ENCODE measurements around the gene CLDND1. TPM values are rescaled to one million over a fixed set of nuclear protein-coding genes. Genes with fewer than 3 reads are reported as not detected.
"Not testable (repeated sequence)": the region's sequence is repeated elsewhere in the genome, so short reads cannot be mapped to it uniquely, and the experiment has no call there.

CLDND1 gene
- total RNA-seq: 100 to 1,000 TPM; 284 to 361 TPM

- H3K27ac Mint-ChIP-seq: peak within 1 kb of the TSS; percentile 95
- no peaks in the 10 kb centered on the region for H3K27me3 Mint-ChIP-seq (ENCODE audit: low read depth)
- H3K4me3 Mint-ChIP-seq: peak within 1 kb of the TSS; percentile 90 to 92
- ATAC-seq (replicated peaks in 1 of 2) (peak; percentile 93 to 95), DNase-seq (peak; percentile 95 to 97)
- H3K9me3 Mint-ChIP-seq: peaks cover 0 to 2% of the 10 kb centered on the region in 2 donors
- peaks cover 32 to 55% of the 10 kb centered on the region in 2 donors for H3K36me3 Mint-ChIP-seq (ENCODE audit: insufficient read depth in 2 of 2)
- H3K4me1 Mint-ChIP-seq (ENCODE audit: low read depth): peaks cover 81% of the 10 kb centered on the region
Observed at GRCh38 chr3:98522544-98523281, at the start of gene CLDND1. Gene CLDND1 (minus strand): TSS chr3:98522902. CDS start chr3:98521424, 1,478 bp downstream.

DNA sequence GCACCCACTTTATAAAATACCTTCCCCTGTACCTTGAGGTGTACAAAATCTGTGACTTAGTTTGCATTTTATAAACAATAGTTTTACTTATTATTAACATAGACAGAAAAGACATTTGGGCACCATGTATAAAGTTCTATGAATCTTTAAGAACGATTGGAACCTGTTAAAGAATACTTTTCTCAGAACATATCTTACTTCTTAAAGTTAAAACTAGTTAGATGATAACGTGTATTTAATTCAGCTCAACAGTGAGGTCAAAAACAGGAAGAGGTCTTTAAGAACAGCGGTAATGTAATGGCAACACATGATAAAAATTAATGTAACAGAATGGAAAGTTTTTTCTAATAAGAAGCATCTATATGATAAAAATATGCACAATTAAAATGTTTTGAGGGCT is 45.7 kb upstream of the CLDND1 start:
- H3K27ac Mint-ChIP-seq: peak overlapping the region; percentile 86

GRCh38 chr3:98567666-98568270 is 45.1 kb upstream of the CLDND1 start:
- Mint-ChIP-seq H3K27me3 (ENCODE audit: low read depth) (no peaks in the 10 kb centered on the region), H3K27ac (peak overlapping the region; percentile 86), H3K4me1 (ENCODE audit: low read depth) (peaks cover 75% of the 10 kb centered on the region), H3K9me3 (peaks cover 0 to 6% of the 10 kb centered on the region in 2 donors), H3K36me3 (ENCODE audit: insufficient read depth in 2 of 2) (peaks cover 3 to 7% of the 10 kb centered on the region in 2 donors), H3K4me3 (peak overlapping the region; percentile 9 to 63)
- ATAC-seq (replicated peaks in 1 of 2) (peak; percentile 61 to 63), DNase-seq (peak; percentile 46 to 47)

More for the DNA sequence above, 45.7 kb upstream of the CLDND1 start:
- Mint-ChIP-seq H3K9me3 (peaks cover 0 to 6% of the 10 kb centered on the region in 2 donors), H3K4me3 (peak overlapping the region; percentile 9 to 63), H3K36me3 (ENCODE audit: insufficient read depth in 2 of 2) (peaks cover 3 to 7% of the 10 kb centered on the region in 2 donors), H3K4me1 (ENCODE audit: low read depth) (peaks cover 75% of the 10 kb centered on the region), H3K27me3 (ENCODE audit: low read depth) (no peaks in the 10 kb centered on the region)
- ATAC-seq (replicated peaks in 1 of 2) (no peak), DNase-seq (no peak)

DNA sequence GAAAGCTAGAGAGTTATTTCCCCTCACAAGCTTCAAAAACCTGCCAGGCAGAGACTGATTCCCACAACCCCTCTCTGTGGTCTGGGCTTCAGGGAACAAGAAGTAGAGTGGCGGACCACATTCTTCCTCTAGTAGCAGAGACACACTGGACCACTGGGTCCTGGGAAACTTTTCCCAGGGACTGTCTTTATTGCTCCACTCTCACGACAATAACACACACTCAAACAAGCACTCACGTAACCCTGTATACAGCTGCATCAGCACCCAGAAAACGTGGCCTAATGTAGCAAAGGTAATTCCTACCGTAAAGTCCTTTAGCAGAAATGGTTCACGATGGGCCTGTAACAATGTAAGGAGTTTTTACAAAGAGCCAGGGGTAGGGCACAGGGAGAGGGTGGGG is 43.1 kb upstream of the CLDND1 start:
- H3K27ac Mint-ChIP-seq: peak overlapping the region; percentile 85
- peaks cover 0 to 6% of the 10 kb centered on the region in 2 donors for H3K9me3 Mint-ChIP-seq
- no peak for ATAC-seq (replicated peaks in 1 of 2)
- H3K27me3 Mint-ChIP-seq (ENCODE audit: low read depth): no peaks in the 10 kb centered on the region
- H3K4me1 Mint-ChIP-seq (ENCODE audit: low read depth): peaks cover 77% of the 10 kb centered on the region
- peak overlapping the region; percentile 44 to 72 for H3K4me3 Mint-ChIP-seq
- DNase-seq: no peak
- H3K36me3 Mint-ChIP-seq (ENCODE audit: insufficient read depth in 2 of 2): peaks cover 3 to 7% of the 10 kb centered on the region in 2 donors

GRCh38 chr3:98565237-98565643 is 42.5 kb upstream of the CLDND1 start:
- peaks cover 3 to 7% of the 10 kb centered on the region in 2 donors for H3K36me3 Mint-ChIP-seq (ENCODE audit: insufficient read depth in 2 of 2)
- no peak for DNase-seq
- peak; percentile 59 to 62 for ATAC-seq (replicated peaks in 1 of 2)
- peak overlapping the region; percentile 85 for H3K27ac Mint-ChIP-seq
- peaks cover 83% of the 10 kb centered on the region for H3K4me1 Mint-ChIP-seq (ENCODE audit: low read depth)
- H3K27me3 Mint-ChIP-seq (ENCODE audit: low read depth): no peaks in the 10 kb centered on the region
- peak overlapping the region; percentile 44 to 72 for H3K4me3 Mint-ChIP-seq
- peaks cover 0 to 6% of the 10 kb centered on the region in 2 donors for H3K9me3 Mint-ChIP-seq

DNA sequence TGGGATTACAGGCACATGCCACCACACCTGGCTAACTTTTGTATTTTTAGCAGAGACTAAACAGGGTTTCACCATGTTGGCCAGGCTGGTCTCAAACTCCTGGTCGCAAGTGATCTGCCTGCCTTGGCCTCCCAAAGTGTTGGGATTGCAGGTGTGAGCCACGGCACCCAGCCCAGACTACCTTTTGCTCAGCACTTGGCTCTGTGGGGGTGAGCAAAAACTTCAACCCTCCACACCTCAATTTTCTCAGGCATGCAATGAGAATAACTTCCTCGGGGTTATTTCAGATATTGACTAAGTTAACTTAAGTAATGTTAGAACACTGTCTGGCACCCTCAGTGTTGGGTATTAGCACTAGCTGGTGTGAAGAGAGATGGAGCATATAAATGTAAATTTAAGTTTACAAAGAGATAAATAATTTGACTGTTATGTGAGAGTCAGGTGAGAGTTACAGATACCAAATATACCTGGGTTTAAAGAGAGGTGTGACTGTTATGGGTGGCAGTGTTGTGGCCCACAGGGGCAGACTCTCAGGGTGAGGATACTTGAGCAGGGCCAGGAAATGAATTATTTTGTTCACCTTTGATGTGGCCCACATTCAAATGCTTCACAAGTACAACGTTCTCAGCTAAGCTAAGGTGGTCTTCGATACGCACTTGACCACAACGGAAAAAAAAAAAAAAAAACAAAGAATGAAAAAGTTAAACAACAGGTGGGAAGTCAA is 41.7 kb upstream of the CLDND1 start:
- ATAC-seq (replicated peaks in 1 of 2) (peak; percentile 37 to 50), DNase-seq (no peak)
- Mint-ChIP-seq H3K27me3 (ENCODE audit: low read depth) (no peaks in the 10 kb centered on the region), H3K4me1 (ENCODE audit: low read depth) (peaks cover 88% of the 10 kb centered on the region), H3K9me3 (peaks cover 0 to 6% of the 10 kb centered on the region in 2 donors), H3K27ac (peak overlapping the region; percentile 92), H3K36me3 (ENCODE audit: insufficient read depth in 2 of 2) (peaks cover 4 to 7% of the 10 kb centered on the region in 2 donors), H3K4me3 (peak overlapping the region; percentile 72 to 78)

- DNase-seq (no peak), ATAC-seq (replicated peaks in 1 of 2) (peak; percentile 28 to 31)
- Mint-ChIP-seq H3K4me1 (ENCODE audit: low read depth) (peaks cover 92% of the 10 kb centered on the region), H3K27me3 (ENCODE audit: low read depth) (no peaks in the 10 kb centered on the region), H3K9me3 (peaks cover 0 to 4% of the 10 kb centered on the region in 2 donors), H3K4me3 (peak overlapping the region; percentile 78 to 82), H3K36me3 (ENCODE audit: insufficient read depth in 2 of 2) (peaks cover 5 to 11% of the 10 kb centered on the region in 2 donors), H3K27ac (peak overlapping the region; percentile 92)
Observed at GRCh38 chr3:98563661-98564281, 41.1 kb upstream of the CLDND1 start.

DNA sequence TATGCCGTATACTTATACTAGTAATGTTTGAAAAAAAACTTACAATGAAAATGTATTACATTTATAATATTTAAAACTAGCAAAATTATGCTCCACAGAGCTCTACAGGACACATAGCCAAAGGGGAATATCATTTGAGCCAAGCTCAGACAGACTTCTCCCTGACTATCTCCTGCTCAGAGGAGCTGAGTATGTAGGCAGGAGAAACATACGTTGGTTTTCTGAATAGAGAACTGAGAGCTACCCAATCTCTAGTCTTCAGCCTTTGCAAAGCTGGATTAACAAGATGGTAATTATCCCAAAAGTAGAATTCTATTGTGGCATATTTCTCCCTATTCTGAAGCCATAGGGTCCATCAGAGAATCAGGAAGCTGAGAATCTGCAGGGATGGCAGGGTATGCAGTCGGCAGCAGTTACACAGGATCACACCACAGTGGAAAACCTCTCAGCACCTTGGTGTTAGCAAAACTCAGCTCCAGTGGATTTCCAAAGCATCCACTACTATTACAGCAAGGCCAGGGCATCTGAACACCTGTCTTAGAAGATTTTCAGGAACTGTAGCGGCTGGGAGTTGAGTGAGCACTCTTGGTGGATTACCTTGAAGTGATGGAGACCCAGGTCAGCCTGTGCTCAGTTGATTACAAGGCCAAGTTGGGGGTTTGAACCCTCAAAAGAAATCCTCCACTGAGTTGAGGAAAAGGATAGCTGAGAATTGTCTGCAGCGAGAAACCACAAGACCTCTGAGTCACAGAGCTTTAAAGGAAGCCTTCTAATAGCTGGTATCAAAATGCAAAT is 39.2 kb upstream of the CLDND1 start:
- DNase-seq: no peak
- Mint-ChIP-seq H3K36me3 (ENCODE audit: insufficient read depth in 2 of 2) (peaks cover 7 to 10% of the 10 kb centered on the region in 2 donors), H3K4me3 (peak overlapping the region in 1 of 2 donors; percentile 42), H3K27ac (no peak overlapping the region), H3K27me3 (ENCODE audit: low read depth) (no peaks in the 10 kb centered on the region), H3K4me1 (ENCODE audit: low read depth) (peaks cover 92% of the 10 kb centered on the region), H3K9me3 (peaks cover 0 to 4% of the 10 kb centered on the region in 2 donors)
- no peak for ATAC-seq (replicated peaks in 1 of 2)

DNA sequence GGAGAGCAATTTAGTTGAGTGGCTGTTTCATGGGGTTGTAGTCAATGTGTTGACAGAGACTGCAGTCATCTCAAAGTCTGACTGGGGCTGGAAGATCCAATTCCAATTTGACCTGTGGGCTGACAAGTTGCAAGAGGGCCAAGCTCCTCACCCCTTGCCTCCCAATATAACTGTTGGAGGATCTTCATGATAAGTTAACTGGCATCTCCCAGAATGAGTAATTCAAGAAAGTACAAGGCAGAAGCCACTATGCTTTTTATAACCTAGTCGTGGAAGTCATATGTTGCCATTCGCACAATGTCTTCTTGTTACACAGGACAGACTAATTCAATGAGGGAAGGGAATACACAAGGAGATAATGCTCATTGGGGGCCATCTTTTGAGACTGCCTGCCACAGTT is 38.2 kb upstream of the CLDND1 start:
- Mint-ChIP-seq H3K27ac (peak overlapping the region; percentile 38), H3K4me1 (ENCODE audit: low read depth) (peaks cover 92% of the 10 kb centered on the region), H3K36me3 (ENCODE audit: insufficient read depth in 2 of 2) (peaks cover 4 to 10% of the 10 kb centered on the region in 2 donors), H3K4me3 (peak overlapping the region; percentile 42 to 58), H3K27me3 (ENCODE audit: low read depth) (no peaks in the 10 kb centered on the region), H3K9me3 (no peaks in the 10 kb centered on the region)
- DNase-seq: no peak
- no peak for ATAC-seq (replicated peaks in 1 of 2)

GRCh38 chr3:98559769-98560168 is 37.1 kb upstream of the CLDND1 start:
- not testable (repeated sequence) for H3K4me3 Mint-ChIP-seq; ATAC-seq (replicated peaks in 1 of 2); DNase-seq; H3K9me3 Mint-ChIP-seq; H3K27me3 Mint-ChIP-seq (ENCODE audit: low read depth)
- Mint-ChIP-seq H3K4me1 (ENCODE audit: low read depth) (peaks cover 92% of the 10 kb centered on the region), H3K36me3 (ENCODE audit: insufficient read depth in 2 of 2) (peaks cover 5 to 16% of the 10 kb centered on the region in 2 donors), H3K27ac (peak overlapping the region; percentile 23)

DNA sequence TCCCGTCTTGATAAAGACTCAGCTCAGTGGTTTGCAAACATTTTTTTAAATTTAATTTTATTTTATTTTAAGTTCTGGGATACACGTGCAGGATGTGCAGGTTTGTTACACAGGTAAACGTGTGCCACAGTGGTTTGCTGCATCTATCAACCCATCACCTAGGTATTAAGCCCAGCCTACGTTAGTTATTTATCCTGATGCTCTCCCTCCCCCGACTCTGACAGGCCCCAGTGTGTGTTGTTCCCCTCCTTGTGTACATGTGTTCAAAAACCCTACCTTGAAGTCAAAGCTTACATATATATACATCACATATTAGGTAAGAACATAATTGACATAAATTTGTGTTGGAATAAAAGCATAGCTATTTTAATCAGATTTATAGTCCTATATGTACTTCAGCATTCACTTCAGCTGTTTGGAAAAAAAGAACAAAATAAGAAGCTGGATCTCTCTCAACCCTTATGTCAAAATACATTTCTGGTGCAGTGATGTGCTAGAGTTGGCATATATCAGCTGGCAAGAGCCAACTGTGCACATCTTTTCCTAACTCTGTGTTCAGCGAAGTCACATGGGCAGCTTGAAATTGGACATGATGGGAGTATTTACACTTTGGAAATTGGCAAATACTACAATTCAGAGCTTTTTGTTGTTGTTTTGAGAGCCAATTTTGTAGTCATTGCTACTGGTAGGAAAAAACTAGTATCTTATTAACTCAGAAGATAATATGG is 35.6 kb upstream of the CLDND1 start:
- Mint-ChIP-seq H3K27me3 (ENCODE audit: low read depth) (no peaks in the 10 kb centered on the region), H3K4me3 (peak overlapping the region; percentile 58 to 92), H3K36me3 (ENCODE audit: insufficient read depth in 2 of 2) (peaks cover 5 to 19% of the 10 kb centered on the region in 2 donors), H3K4me1 (ENCODE audit: low read depth) (peaks cover 90% of the 10 kb centered on the region), H3K9me3 (no peaks in the 10 kb centered on the region), H3K27ac (peak overlapping the region; percentile 100)
- no peak for DNase-seq
- no peak for ATAC-seq (replicated peaks in 1 of 2)
